Uterus (tissue), 4 donors: ENCODE results near the gene DCUN1D1. TPM values are rescaled to one million over a fixed set of nuclear protein-coding genes. Genes with fewer than 3 reads are reported as not detected.

Experiments
- DNase-seq, 2 donors: peaks; one replicate each; pipeline ENCODE4 v3.0.0-alpha.2; 2019 to 2020
- H3K27ac ChIP-seq, 2 donors: fragments of 200-600 bp; sonication (generic); 1 replicate in 1 of 2; 2 replicates in 1 of 2; pipeline ENCODE4 v1.5.1; 2016 to 2018
- H3K27me3 ChIP-seq, 2 donors: fragments of 200-600 bp; sonication (generic); one replicate each; pipeline ENCODE4 v1.5.1; 2018 to 2019; ENCODE audit warnings: control low read depth in 1 of 2
- H3K36me3 ChIP-seq, 2 donors: fragments of 200-600 bp; sonication (generic); one replicate each; pipeline ENCODE4 v1.5.1; 2019; ENCODE audit warnings: control low read depth in 1 of 2
- H3K4me1 ChIP-seq, 2 donors: fragments of 200-600 bp; sonication (generic); one replicate each; pipeline ENCODE4 v1.5.1; 2018 to 2019; ENCODE audit warnings: control low read depth in 1 of 2
- H3K4me3 ChIP-seq, 2 donors: fragments of 200-600 bp; sonication (generic); 1 replicate in 1 of 2; 2 replicates in 1 of 2; pipeline ENCODE4 v1.5.1; 2018 to 2019; ENCODE audit warnings: mild to moderate bottlenecking in 1 of 2
- H3K9me3 ChIP-seq, 2 donors: fragments of 200-600 bp; sonication (generic); one replicate each; pipeline ENCODE4 v1.5.1; 2019; ENCODE audit warnings: control low read depth in 1 of 2
- POLR2A ChIP-seq, 2 donors: fragments of 450-650 bp; IDR thresholded peaks; one replicate each; pipeline ENCODE4 v1.6.1; 2016; ENCODE audit warnings: antibody characterized with exemption in 2 of 2, mild to moderate bottlenecking in 1 of 2, moderate library complexity in 1 of 2
- intact Hi-C: fragments of 100-400 bp; cut with DNase I; formaldehyde crosslinking; loops from one replicate; pipeline ENCODE4 v1.15.1; 2023; ENCODE audit warnings: low total_unique reads
- total RNA-seq, 4 donors: library from RNA; depleted of rRNA in 3 of 4; stranded (reverse); fragments of >200 nt in 3 of 4; gene quantifications; one replicate each; pipeline versions ENCODE4 v1.1.0 to v1.2.4, GENCODE V29; 2014 to 2023
- TF ChIP-seq, protein P1 (sequence below), 4 experiments: fragments of 200-600 bp in 2 of 4; fragments of 450-650 bp in 2 of 4; sonication (generic) in 2 of 4; IDR thresholded peaks; one replicate each; pipeline ENCODE4 v1.5.1; 2016 to 2019; ENCODE audit warnings: antibody characterized with exemption in 4 of 4, mild to moderate bottlenecking in 2 of 4, moderate library complexity in 1 of 4
- donor health status: DM: yes; HTN: yes; CAD: no.

The DCUN1D1 gene
- total RNA-seq, 4 donors from 2014 or later, result 13.1 to 70.4 (median 33.3) TPM

DNA sequence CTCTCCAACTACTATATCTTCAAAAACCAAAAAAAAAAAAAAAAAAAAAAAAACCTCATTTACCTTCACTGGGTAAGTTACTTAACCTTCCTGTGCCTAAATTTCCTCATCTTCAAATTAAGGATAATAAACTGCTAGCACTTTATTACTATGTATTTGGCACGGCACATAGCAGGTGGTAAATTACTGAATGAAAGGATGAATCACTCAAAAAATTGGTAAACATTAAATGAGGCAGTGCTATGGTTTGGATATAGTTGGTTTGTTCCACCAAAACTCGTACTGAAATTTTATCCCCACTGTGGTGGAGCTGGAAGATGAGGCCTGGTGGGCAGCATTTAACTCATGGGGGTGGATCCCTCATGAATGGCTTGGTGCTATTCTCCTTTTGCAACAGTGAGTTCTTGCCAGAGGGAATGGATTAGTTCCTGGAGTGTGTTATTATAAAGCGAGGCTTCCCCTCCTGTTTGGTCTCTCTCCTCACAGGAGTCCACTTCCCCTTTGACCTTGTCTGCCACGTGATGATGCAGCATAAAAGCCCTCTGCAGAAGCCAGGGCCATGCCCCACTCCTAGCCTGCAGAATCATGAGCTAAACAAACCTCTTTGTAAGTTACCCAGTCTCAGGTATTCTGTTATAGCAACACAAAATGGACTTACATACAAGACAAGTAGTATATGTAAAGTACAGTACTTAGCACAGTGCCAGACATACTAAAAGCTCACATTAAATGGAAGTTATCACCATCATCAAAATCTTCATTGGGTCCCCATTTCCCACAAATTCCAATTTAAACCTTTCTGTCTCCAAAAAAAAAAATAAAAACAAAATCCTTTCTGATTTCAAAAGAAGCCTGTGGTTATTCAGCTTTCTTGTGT lies 20.6 kb downstream of the DCUN1D1 start:
- H3K27me3 ChIP-seq, result no peaks in the 10 kb centered on the region
- intact Hi-C loops, result no loop called here
- no peaks in the 10 kb centered on the region for H3K4me1 ChIP-seq
- TF ChIP-seq, protein P1, sequence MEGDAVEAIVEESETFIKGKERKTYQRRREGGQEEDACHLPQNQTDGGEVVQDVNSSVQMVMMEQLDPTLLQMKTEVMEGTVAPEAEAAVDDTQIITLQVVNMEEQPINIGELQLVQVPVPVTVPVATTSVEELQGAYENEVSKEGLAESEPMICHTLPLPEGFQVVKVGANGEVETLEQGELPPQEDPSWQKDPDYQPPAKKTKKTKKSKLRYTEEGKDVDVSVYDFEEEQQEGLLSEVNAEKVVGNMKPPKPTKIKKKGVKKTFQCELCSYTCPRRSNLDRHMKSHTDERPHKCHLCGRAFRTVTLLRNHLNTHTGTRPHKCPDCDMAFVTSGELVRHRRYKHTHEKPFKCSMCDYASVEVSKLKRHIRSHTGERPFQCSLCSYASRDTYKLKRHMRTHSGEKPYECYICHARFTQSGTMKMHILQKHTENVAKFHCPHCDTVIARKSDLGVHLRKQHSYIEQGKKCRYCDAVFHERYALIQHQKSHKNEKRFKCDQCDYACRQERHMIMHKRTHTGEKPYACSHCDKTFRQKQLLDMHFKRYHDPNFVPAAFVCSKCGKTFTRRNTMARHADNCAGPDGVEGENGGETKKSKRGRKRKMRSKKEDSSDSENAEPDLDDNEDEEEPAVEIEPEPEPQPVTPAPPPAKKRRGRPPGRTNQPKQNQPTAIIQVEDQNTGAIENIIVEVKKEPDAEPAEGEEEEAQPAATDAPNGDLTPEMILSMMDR (IDR thresholded peaks at IDR 0.05), result no peak
- TF ChIP-seq POLR2A (IDR thresholded peaks at IDR 0.05), result no peak
- H3K4me3 ChIP-seq, result no peak overlapping the region
- no peaks in the 10 kb centered on the region for H3K9me3 ChIP-seq
- no peak for DNase-seq
- H3K36me3 ChIP-seq, result no peaks in the 10 kb centered on the region
- H3K27ac ChIP-seq, result no peak overlapping the region

DNA sequence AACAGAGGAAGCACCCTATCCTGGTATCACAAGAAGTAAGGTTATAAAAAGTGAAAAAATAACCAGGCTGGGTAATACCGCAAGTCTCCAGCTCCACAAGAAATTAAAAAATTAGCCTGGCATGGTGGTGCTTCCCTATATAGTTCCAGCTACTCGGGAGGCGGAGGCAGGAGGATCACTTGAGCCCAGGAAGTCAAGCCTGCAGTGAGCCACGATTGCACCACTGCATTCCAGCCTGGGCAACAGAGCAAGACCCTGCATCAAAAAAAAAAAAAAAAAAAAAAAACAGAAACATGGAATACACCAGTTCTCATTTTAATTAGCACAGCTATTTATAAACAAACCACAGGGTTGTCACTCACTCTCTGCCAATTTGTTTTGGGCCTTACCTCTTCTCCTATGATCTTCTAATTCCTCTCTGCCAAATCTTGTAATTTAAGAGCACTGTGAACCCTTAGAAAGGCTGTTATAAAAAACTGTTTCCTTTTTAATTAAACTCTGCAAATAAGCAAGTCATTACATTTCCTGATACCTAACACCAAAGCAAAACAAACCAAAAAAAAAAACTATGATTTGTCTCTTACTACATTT lies 22.6 kb downstream of the DCUN1D1 start:
- Histone ChIP-seq H3K27ac (no peak overlapping the region), H3K9me3 (no peaks in the 10 kb centered on the region), H3K36me3 (no peaks in the 10 kb centered on the region), H3K27me3 (no peaks in the 10 kb centered on the region), H3K4me1 (no peaks in the 10 kb centered on the region), H3K4me3 (no peak overlapping the region)
- intact Hi-C loops, result no loop called here
- no peak for DNase-seq
- TF ChIP-seq, protein P1 (IDR thresholded peaks at IDR 0.05), result no peak
- no peak for TF ChIP-seq POLR2A (IDR thresholded peaks at IDR 0.05)

DNA sequence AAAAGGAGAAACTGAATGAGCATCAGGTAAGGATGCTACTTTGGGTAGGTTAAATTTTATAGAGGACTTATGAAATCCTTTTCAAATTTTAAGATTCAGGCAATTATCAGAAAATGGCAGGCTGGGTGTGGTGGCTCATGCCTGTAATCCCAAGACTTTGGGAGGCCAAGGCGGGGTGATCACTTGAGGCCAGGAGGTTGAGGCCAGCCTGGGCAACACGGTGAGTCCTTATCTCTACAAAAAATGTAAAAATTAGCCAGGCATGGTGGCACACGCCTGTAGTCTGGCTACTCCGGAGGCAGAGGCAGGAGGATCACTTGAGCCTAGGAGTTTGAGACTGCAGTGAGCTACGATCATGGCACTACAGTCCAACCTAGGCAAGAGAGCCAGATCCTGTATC lies 23.1 kb downstream of the DCUN1D1 start:
- H3K27ac ChIP-seq, result no peak overlapping the region
- no peaks in the 10 kb centered on the region for H3K9me3 ChIP-seq
- no peaks in the 10 kb centered on the region for H3K36me3 ChIP-seq
- no peaks in the 10 kb centered on the region for H3K27me3 ChIP-seq
- H3K4me1 ChIP-seq, result no peaks in the 10 kb centered on the region
- no peak overlapping the region for H3K4me3 ChIP-seq
- intact Hi-C loops, result no loop called here
- no peak for DNase-seq
- TF ChIP-seq, protein P1 (IDR thresholded peaks at IDR 0.05), result no peak
- no peak for TF ChIP-seq POLR2A (IDR thresholded peaks at IDR 0.05)

DNA sequence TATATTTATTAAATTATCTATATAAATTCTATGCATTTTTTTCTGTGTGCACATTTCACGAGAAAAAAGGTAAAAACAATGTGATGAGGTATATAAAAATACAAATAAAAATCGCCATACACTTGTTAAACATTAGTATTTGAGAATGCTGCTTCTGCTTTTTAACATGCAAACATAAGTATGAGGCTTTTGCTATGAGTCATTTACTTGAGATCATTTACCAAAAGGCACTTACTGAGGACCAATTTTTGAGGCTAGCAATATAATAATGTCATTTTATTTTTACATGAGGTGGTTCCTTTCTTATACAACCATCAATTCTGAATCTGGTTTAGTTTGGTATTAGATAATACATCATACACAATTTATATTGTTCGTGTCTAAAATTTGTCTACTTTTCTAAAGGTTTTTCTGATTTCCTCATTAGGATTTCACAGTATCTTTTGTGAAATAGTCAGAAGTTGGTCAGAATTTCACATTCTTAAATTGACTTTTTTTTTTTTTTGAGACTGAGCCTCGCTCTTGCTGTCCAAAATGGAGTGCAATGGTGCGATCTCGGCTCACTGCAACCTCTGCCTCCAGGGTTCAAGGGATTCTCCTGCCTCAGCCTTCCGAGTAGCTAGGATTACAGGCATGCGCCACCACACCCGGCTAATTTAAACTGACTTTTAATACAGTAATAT lies 25.6 kb downstream of the DCUN1D1 start:
- Histone ChIP-seq H3K27ac (no peak overlapping the region), H3K9me3 (no peaks in the 10 kb centered on the region), H3K36me3 (no peaks in the 10 kb centered on the region), H3K27me3 (no peaks in the 10 kb centered on the region), H3K4me3 (no peak overlapping the region), H3K4me1 (no peaks in the 10 kb centered on the region)
- intact Hi-C loops, result no loop called here
- TF ChIP-seq, protein P1 (IDR thresholded peaks at IDR 0.05), result no peak
- TF ChIP-seq POLR2A (IDR thresholded peaks at IDR 0.05), result no peak
- no peak for DNase-seq

DNA sequence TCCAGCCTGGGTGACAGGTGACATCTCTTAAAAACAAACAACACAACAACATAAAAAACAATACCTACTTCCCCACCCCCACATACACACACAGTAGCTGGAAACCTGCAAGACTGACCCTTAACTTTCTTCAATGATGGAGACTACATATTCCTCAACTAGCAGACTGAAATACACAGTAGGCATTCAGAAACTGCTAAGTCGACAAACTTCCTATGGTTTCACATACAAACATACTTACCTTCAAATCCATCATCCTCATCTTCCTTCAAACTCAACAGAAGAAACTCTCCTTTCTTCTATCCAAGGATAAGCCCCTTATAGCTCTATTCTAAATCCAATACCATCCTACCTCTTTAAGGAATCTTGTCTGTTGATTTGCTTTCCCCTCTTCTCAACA lies 30.6 kb downstream of the DCUN1D1 start:
- no peaks in the 10 kb centered on the region for H3K9me3 ChIP-seq
- H3K36me3 ChIP-seq, result no peaks in the 10 kb centered on the region
- DNase-seq, result no peak
- TF ChIP-seq POLR2A (IDR thresholded peaks at IDR 0.05), result no peak
- TF ChIP-seq, protein P1 (IDR thresholded peaks at IDR 0.05), result no peak
- no peaks in the 10 kb centered on the region for H3K27me3 ChIP-seq
- H3K4me1 ChIP-seq, result no peaks in the 10 kb centered on the region
- intact Hi-C loops, result no loop called here
- H3K27ac ChIP-seq, result no peak overlapping the region
- no peak overlapping the region for H3K4me3 ChIP-seq
